GM12878 (cell line): ENCODE results near the gene IGFLR1. TPM values are rescaled to one million over a fixed set of nuclear protein-coding genes. Genes with fewer than 3 reads are reported as not detected.

ENCODE experiments used
- ATF7 ChIP-seq: fragments of 450-650 bp; IDR thresholded peaks from 2 replicates; pipeline ENCODE4 v1.6.1; 2016; ENCODE audit warnings: low read depth, mild to moderate bottlenecking
- HCFC1 ChIP-seq: fragments of 150-350 bp; IDR thresholded peaks from 2 replicates; pipeline ENCODE4 v1.6.1; 2014; ENCODE audit warnings: low read length
- MEF2B ChIP-seq: fragments of 450-650 bp; IDR thresholded peaks from 2 replicates; pipeline ENCODE4 v1.6.1; 2018; ENCODE audit warnings: mild to moderate bottlenecking, moderate library complexity; ENCODE audit not compliant: partially characterized antibody, poor library complexity, severe bottlenecking
- RELB ChIP-seq: fragments of 450-650 bp; IDR thresholded peaks from 2 replicates; pipeline ENCODE4 v1.6.1; 2017; ENCODE audit warnings: low read depth, mild to moderate bottlenecking, moderate library complexity
- REST ChIP-seq: IDR thresholded peaks from 2 replicates; pipeline ENCODE4 v1.6.1; 2012; ENCODE audit warnings: mild to moderate bottlenecking, low read depth, low read length
- SMARCA5 ChIP-seq: fragments of 450-650 bp; IDR thresholded peaks from 2 replicates; pipeline ENCODE4 v1.6.1; 2017; ENCODE audit warnings: mild to moderate bottlenecking
- SREBF2 ChIP-seq: IDR thresholded peaks from 2 replicates; pipeline ENCODE4 v1.6.1; 2012; ENCODE audit warnings: mild to moderate bottlenecking, low read length
- USF2 ChIP-seq: IDR thresholded peaks from 2 replicates; pipeline ENCODE4 v1.6.1; 2011; ENCODE audit warnings: low read depth, low read length, improper control_type of control experiment, borderline replicate concordance
- ZBTB40 ChIP-seq: fragments of 450-650 bp; IDR thresholded peaks from 2 replicates; pipeline ENCODE4 v1.6.1; 2016; ENCODE audit warnings: mild to moderate bottlenecking, moderate library complexity, borderline replicate concordance
- ZNF622 ChIP-seq: fragments of 450-650 bp; IDR thresholded peaks from 2 replicates; pipeline ENCODE4 v1.6.1; 2017; ENCODE audit warnings: mild to moderate bottlenecking, inconsistent platforms
- ZNF687 ChIP-seq: fragments of 450-650 bp; IDR thresholded peaks from 2 replicates; pipeline ENCODE4 v1.6.1; 2017; ENCODE audit warnings: mild to moderate bottlenecking, moderate library complexity
- ZSCAN29 ChIP-seq: fragments of 450-650 bp; IDR thresholded peaks from 2 replicates; pipeline ENCODE4 v1.6.1; 2017; ENCODE audit warnings: mild to moderate bottlenecking, moderate library complexity
- polyA plus RNA-seq, 11 experiments: library from polyadenylated mRNA; depleted of rRNA in 4 of 11; unstranded in 6 of 11; stranded (reverse) in 5 of 11; fragments of >200 nt; fragmentation: Nextera tagmentation in 4 of 11; fragmentation: Illumina TruSeq in 1 of 11; extraction: Ambion mirVana in 4 of 11; extraction: Trizol in 1 of 11; gene quantifications; 1 replicate in 1 of 11; 2 replicates in 10 of 11; pipeline versions ENCODE4 v1.2.1 to v1.2.3, GENCODE V29; 2011 to 2016; ENCODE audit warnings: inconsistent platforms in 2 of 11, missing spikeins in 2 of 11, low read depth in 1 of 11
- total RNA-seq, 4 experiments: library from RNA; depleted of rRNA in 3 of 4; stranded (reverse); fragments of >200 nt in 3 of 4; fragmentation: Illumina TruSeq in 1 of 4; extraction: Trizol in 1 of 4; gene quantifications; 2 replicates each; pipeline versions ENCODE4 v1.2.1 to v1.2.3, GENCODE V29; 2013 to 2021

The IGFLR1 gene
- total and polyA plus RNA-seq, 10 of the 15 experiments (the other 5 are each of a cell fraction or from before 2014, with no cell fraction given): 2.5 to 39.9 (median 24.8) TPM

GRCh38 chr19:35742121-35742724 is at the start of gene IGFLR1 (continued):
- TF ChIP-seq REST (no peak), ZNF622 (no peak), ZNF687 (peak; percentile 41; the same call in 1 of the 2 replicates), ZBTB40 (peak; percentile 67; the same call in 1 of the 2 replicates), HCFC1 (no peak), MEF2B (peak; percentile 70), USF2 (no peak; the same call in 1 of the 2 replicates), SREBF2 (no peak), ATF7 (peak; percentile 64), RELB (peak; percentile 93), ZSCAN29 (no peak), SMARCA5 (no peak)
